ENCODE data around the gene PPP3CA.

PPP3CA gene

DNA sequence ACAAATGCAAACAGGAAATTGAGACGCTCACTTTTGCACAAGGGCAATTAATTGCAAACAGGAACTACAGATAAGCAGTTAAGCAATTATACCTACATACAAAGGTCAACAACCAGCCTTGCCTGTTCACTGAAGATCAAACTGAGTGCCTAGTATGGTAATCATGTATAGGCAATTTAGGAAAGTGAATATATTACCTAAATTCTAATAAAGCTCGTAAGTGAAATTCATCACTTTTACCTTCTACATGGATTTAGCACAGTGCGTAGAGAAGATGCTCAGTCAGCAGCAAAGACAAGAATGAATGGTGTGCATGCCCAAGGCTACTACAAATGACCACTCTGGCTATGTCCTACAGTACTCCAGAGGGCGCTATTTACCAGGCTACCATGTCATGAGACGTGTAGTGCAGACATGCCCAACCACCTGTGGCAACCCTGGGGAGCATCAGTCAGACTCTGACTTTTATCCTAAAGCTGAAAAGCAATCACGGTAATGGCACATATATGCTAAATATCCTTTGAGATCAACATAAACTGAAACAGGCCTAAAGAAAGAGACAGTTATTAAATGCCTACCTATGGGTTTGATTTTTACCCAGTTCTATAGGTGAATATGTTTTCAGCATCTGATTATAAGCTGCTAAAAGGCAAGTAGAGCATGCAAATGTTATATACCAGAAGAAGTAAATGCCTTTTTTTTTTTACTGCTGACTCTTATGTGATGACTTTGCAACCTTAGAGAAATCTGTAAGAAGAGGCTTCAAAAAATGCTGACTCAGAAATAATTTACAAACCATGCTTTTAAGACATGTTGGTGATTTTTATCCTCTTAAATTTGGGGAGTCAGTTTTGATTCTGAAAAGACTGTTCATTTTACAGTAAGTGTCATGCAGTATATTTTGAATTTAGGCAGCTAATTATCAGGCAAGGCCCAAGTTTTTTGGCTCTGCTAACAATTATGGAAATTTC is 178.0 kb downstream of the PPP3CA start:
- DNase-seq, result peak; percentile 68

DNA sequence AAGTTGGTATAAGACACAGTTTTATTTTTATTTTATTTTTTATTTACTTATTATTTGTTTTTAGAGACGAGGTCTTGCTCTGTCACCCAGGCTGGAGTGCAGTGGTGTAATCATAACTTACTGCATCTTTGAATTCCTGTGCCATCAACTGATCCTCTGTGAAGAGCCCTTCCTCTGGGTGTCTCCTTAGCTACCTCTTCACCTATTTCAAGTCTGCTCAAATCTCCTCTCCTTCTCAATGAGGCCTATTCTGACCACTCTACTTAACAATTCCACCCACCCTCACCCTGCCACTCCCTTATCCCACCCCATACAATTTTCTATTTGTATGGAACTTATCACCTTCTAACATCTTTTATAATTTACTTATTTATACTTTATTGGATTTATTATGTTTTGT is 183.4 kb downstream of the PPP3CA start:
- DNase-seq, result no peak

DNA sequence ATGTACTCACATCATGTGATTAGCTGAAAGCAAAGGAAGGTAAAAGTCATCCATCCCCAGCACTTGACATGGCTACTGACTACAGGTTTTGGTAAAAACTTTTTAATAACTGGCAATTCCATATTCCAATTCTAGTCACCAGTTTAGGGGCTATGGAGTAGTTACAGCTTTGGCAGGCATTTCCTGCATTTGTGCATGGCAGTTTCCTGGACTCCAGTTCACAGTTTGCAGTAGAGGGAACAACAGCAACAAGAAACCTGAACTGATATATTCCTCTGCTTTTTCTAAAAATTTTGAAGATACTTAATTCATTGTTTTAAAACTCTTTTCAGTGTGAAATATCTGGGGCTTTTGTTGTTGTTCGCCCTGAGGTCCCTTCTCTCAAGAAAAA is 184.3 kb downstream of the PPP3CA start:
- DNase-seq, result no peak

DNA sequence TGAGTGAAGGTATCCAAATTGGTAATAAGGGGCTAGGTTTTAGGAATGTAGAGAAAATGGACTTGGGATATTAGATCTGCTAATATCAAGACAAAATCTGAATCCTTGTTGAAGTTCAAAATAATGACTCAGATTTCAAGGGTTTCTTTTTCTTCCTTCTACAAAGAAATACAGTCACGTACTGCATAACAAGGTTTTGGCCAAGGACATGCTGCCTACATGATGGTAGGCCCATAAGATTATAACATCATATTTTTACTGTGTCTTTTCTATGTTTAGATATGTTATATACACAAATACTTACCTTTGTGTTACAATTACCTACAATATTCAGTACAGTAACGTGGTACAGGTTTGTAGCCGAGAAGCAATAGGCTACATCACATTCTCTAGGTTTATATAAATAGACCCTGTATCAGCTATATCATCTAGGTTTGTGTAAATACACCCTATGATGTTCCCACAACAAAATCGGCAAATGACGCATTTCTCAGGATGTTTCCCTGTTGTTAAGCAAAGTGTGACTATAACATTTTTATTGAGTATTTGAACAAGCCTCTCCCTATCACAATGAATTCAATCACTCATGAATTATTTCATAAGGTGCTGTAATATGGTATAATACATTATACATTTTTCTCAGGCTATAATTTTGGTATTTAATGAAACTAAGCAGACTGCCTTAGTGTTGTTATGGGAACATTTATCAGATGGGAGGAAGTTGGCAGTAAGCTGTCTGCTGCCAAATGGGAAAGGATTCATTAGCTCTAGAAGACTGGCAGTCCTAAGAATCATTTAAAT is 186.3 kb downstream of the PPP3CA start:
- no peak for DNase-seq

DNA sequence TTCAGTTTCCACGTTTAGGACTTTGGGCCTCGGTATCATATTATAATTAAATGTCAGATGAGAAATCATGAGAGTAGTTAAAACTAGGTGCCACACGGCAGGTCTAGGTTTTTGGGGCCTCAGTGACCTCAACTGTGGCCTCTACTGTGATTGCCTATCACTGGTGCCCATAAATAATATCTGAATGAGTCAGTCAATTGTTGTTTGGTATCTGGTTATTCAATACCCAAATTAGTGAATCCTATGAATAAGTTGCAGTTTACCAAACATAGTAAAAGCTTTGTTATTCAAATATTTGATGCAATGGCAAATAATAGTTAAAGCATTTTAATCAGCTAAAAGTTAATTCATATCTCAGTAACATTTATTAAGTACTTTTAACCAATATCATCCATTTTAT is 188.8 kb downstream of the PPP3CA start:
- no peak for DNase-seq

DNA sequence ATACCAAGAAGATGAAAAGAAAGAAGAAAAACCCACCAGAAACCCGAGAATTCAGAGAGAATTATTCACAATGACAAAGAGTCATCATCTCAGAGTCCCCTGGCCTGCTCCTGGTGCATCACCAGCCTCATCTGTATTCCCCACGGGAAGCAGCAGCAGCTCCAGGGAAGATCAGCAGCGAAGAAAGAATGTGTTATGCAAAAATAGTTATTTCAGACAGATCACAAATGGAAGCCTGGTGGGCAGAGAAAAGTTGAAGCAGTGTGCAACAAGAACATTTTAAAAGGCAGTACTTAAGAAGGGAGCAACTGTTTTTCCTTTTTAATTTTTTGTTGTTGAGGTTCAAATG is 189.2 kb downstream of the PPP3CA start:
- no peak for DNase-seq

DNA sequence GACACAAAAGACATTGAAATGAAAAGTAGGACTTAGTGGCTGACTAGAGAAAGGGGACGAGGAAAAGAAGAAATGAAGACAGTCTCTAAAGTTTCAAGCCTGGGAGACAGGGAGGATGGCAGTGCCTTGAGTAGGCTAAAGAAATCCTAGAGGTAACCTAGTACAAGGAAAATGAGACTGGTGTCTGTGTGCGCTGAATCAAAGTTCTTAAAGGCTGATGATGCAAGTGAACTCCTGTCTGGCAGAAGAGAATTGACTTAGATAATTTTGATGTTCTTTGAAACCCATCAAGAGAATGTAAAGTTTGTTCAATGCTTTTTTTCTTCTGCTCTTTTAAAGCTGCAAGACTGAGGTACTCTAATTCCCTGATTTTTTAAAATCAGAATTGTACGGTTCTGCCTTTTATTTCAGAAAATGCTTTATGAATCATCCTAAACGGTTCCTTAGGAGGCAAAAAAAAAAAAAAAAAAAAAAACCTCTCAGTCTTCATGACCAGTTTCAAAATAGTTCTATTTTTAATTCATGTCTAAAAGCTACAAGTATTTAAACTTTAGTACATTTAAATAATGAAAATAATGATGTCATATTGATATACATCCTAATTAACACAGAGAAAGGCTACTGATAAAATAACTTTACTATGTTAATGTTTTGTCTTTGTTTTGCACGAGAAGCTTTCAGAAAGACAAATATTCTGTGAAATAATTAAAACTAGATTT is 189.8 kb downstream of the PPP3CA start:
- DNase-seq, result no peak

DNA sequence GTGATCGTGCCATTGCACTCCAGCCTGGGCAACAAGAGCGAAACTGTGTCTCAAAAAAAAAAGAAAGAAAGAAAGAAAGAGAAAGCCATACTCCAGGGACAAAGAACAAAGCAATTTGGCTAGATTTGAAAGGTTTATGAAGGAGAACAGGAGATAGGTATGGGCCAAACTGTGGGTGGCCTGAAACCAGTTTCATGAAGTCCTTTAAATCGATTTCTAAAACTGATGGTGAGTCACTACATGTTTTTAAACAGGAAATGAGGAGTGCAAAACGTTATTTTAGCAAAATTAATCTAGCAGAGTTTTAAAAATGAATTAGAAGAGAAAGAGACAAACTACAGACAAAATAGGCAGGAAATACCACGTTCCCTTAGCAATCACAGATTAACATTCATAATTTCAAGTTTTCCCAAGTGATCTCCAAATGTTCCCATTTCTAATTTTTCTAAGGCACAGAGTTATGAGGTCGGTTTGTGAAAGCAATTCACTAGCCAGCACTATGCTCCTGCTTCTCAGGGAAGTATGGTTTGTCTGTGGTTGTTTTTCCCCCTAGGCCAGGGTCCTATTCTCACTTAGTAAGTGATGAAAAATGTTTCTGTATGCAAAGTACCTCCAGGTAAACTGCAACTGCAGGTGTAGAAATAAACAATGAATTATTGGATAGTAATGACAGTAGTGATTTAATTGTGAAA is 190.6 kb downstream of the PPP3CA start:
- no peak for DNase-seq

DNA sequence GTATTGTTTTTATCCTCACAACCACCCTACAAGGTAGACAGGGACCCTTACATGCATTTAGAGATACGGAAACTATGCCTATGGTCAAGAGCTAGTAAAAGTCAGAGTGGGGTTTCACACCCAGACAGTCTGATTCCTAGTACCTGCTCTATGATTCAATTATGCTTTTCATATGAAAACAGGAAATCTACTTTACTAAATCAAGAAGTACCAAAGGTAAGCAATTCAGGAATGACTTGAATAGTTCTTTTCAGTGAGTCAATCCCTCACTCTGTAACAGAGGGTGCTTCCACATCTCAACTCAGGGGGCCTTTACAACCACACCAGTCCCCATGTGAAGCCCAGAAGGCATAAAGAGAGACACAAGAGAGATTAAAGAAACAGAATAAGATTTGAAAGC is 191.4 kb downstream of the PPP3CA start:
- no peak for DNase-seq

DNA sequence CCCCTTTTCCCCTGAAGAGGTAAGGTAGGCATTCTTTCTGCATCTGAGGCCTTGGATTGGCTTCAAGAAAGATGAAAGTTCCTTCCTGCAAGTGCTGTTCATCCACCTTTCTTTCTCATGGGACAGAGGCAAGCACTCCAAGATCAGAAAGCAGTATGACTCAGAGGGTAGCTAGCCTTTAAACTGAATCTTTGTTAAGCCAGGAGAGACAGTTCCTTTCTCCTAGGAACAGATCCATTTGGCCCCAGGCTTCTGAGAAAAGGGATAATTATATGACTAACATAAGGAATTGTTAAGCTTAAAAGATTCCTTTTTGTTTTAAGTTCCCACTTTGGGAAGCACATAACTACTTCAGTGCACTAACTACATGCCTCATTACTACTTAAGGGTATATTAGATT is 192.0 kb downstream of the PPP3CA start:
- no peak for DNase-seq

DNA sequence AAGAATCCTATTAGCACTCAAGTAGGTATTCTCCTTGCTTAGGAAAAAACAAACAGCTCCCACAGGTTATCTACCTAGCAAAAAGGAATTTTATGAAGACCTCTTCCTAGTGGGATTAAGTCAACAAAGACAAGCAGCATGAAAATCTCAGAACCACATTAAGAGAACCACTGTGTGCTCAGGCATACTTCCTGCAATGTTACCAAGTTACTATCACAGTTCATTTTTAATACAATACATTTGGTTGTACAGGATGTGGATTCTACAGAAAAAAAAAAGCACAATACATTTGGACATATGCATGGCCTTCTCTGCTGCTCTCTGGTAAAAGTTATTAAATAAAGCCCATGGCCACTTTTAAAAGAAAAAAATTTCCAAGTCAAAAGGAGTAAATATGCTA is 193.7 kb downstream of the PPP3CA start:
- DNase-seq, result no peak

DNA sequence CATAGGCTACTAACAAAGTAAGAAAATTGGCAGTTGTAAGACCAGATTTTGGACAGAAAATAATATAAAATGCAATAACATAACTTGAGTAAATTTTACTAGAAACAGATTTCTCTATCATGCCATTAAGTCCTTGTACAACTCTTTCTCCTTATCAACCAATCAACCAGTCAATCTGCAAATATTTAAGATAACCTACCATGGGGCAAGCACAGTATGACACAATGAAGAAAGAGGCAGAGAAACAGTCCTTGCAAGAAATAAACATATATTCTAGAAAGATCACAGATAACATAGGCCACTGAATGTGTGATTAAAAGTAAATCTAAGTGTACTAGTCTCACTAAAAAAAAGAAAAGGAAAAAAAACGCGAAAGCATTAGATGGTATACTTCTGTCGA is 194.8 kb downstream of the PPP3CA start:
- DNase-seq, result no peak

DNA sequence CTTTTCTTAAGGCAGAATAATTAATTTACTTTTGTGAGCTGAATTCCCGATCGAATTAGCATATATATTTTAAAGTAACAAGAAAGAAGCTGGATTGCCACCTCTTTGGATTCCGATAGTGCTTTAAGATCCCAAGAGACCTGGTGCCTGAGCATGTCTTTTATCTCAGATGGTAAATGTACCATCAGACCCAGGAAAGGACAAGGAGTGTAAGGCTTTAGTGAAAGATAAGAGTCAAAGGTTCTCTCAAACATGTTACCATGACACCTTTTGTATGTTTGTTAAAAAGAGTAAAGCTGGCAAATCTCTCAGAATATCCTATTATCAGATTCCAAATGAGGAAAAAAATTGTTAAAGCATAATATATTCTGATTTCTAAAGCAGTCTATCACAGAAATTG is 198.8 kb downstream of the PPP3CA start:
- DNase-seq, result no peak

DNA sequence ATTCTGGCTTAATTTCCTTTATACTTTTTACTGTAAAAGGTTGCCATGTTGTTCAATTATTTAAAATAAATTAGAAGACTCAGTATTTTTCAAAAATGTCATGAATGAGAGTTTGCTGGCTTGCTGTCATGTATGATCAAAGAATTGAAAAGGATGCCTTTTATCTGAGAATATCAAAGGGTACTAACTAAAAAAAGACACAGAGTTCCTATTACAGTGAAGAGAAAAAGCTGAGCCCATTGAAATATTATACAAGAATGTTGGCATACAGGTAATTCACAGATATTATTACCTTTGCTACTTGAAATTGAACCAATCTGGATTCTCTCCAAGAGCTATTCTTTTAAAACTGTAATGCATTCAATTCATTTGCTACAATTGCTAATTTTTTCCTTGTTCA is 200.0 kb downstream of the PPP3CA start:
- no peak for DNase-seq

DNA sequence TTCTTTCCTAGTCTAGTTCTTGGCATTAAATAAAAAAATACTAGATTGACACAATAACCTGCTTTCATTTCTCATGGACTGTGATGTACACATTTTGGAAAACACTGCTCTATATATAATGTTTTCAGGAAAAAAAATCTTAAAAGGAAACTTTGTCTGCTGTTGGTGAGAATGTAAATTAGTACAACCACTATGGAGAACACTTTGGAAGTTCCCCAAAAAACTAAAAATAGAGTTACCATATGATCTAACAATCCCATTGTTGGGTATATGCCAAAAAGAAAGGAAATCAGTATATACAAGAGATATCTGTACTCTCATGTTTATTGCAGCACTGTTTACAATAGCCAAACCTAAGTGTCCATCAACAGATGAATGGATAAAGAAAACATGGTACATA is 202.3 kb downstream of the PPP3CA start:
- no peak for DNase-seq

DNA sequence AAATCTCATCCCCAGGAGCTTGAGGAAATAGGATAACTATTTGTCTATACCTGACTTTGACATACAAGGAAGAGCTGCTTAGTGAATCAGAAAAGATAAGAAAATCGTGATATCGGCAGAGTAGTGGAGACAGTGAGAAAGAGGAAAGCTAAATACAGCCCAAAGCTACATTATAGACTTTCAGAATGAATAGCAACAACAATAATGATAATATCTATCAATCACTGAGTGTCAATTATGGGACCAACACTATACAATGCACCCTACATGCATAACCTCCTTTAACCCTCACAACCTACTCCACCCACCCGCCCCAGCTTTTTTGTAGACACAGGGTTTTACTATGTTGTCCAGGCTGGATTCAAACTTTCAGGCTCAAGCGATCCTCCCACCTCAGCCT is 205.1 kb downstream of the PPP3CA start:
- DNase-seq, result no peak

DNA sequence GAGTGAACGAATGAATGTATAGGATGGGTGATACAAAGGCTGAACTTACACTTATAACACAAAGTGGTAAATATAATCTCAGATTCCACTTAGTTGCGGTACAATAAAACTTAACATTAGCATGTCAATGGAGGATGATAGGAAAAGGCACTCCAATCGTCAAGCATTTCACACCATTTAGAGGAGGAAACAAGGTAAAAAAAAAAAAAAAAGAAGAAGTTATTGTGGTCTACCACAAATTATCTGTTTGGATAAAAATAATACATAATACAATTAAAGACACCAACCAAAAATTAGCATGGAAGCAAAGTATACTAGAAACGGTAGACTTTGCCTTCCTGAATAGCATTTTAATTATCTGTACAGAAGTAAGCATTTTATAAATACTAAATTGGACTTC is 205.5 kb downstream of the PPP3CA start:
- no peak for DNase-seq

DNA sequence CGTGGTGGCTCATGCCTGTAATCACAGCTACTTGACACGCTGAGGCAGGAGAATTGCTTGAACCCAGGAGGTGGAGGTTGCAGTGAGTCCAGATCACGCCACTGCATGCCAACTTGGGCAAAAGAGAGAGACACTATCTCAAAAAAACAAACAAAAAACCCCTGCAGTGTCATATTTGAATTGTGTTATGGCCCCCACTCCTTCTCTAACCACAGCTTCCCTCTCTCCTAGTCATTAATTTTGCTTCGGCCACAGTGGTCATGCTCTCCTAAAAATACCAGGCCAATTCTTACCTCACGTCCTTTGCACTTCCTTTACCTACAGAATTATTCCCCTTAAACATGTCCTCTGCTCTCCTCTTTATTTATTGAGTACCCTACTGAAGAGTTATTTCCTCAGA is 206.1 kb downstream of the PPP3CA start:
- DNase-seq, result no peak

DNA sequence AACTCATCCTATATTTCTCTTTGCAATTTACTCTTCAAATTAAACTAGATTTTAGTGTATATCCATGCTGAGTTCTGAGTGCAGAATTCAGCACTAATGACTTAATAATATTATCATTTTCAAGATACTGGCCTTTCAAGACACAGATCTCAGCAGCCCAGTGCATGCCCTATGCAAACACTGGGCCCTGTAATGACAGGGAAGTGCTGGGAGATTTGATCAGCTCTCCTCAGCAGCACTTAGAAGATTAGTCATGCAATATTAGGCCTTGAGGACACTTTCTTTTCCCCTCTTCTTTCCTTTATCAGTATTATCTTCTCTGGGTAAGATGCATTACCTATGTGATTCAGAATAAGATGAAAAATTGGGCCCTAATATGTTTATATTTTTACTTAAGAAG is 207.1 kb downstream of the PPP3CA start:
- no peak for DNase-seq

DNA sequence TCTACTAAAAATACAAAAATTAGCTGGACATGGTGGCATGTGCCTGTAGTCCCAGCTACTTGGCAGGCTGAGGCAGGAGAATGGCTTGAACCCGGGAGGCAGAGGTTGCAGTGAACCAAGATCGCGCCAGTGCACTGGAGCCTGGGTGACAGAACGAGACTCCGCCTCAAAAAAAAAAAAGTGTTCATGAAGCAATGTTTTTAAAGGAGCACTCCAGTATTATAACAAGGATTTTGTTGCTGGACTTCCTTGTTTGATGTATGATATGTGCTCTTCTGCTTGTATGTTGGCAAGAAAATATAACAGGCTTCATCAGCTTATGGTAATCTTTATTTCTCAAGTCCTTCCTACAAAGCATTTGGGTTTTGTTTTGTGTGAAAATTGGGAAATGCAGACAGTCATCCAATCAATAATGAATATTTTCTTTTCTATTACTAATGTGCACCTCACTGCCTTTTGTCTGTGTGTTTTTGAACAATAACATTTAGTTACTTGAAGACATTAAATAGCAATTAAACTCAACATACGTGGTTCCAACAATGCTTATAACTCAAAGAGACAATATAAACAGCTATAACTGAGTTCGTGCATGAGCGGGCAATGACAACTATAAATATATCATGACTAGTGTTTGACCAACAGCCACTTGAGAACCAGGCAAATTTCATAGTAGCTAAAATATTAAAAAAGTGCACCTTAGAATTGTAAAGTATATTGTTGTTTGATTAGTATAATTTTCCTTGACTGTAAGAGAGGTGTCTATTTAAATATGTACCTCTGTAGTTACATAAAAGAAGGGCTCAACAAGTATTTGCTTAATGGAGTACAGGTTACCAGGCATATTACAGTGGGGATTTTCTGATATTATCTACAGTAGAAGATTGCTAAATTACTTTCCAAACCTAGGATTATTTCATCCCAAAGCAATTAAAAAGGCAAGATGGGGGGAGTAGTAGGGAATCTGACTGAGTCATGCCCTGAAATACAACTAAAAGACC is 210.7 kb downstream of the PPP3CA start:
- no peak for DNase-seq

DNA sequence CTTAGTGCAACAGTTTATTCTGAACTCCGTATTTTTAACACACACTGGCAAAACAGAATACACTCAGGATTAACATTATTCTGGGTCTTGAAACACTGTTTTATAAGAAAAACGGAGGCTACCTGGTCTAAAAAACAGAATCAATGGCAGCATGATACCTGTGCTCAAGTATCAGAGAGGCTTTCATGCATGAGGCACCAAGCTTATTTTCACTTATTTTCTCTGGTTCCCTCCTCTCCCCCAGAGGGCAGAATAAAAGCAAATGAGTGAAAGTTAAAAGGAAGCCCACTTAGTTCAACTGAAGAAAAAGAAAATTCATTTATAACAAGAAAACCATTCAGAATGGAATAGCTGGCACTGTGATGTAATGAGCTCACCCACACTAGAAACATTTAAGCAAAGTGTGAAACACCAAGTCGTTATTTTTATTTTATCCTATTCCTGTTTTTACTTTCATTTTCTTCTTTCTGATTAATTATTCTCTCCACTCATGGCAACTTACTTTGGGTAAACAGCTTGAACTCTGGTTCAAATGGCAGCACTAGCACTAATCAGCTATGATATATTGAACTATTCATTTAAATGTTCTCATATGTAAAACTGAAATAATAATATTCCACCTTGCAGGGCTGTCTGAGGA is 211.8 kb downstream of the PPP3CA start:
- no peak for DNase-seq

Data from CD4-positive, alpha-beta T cell treated with Interleukin-21 for 1 hour (primary cell).